Stimulated activated CD8-positive, alpha-beta memory T cell treated with anti-CD3 and anti-CD28 coated beads, Interleukin-15, amount 100 ng/mL, for 1 hour (primary cell): Measurements from ENCODE around the gene VPS36.
"Not testable (repeated sequence)": the region's sequence is repeated elsewhere in the genome, so short reads cannot be mapped to it uniquely, and the experiment has no call there.

Experiments
- DNase-seq: peaks from one replicate; pipeline ENCODE4 v3.0.0-alpha.2; 2020; ENCODE audit warnings: low read depth

VPS36 gene

GRCh38 chr13:52374873-52375411 lies 75.5 kb downstream of the VPS36 start:
- no peak for DNase-seq

DNA sequence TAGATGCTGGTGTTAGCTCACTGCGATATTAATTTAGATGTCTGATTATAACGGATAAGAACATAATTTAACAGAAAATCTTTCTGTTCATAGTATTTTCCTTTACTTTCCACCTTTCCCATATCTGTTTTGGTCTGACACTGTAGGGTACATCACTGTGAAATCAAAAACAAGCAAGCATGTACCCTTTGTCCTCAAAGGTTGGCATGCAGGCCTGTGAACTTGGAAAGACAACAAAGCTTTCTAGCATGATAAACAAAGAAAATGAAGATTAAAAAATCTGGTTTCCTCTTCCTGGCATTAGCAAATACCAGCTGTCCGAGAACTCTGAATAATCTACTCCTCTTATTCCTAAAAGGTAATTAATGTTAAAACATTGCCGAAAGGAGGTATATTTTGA lies 76.0 kb downstream of the VPS36 start:
- no peak for DNase-seq

DNA sequence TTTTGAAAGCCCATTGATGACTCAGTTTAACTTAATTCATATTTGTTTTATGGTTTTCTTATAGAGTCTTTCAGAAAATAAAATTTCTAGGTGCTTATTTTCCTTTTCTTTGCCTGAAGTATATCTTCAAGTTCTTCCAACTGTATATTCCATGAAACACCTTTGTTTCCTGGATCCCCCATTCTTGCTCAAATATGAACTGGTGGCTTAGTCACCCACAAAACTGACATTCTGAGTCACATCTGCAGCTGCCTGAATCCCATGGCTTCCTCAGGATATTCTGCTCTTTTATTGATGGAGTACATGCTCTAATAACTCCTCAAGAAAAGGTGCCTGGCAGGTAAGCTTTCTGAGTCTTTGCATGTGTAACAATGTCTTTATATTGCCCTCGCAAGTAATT lies 77.2 kb downstream of the VPS36 start:
- DNase-seq = not testable (repeated sequence)

GRCh38 chr13:52371736-52372247 lies 78.6 kb downstream of the VPS36 start:
- DNase-seq = no peak

- DNase-seq = no peak
These were observed 84.1 kb downstream of the VPS36 start for GRCh38 chr13:52366291-52366690.
